ENCODE results near the gene DIAPH2.

The DIAPH2 gene

GRCh38 chrX:97057349-97057909 is 372.8 kb downstream of the DIAPH2 start:
- DNase-seq (ENCODE audit: low spot score), result no peak

- DNase-seq (ENCODE audit: low spot score), result no peak
These were observed 375.4 kb downstream of the DIAPH2 start for GRCh38 chrX:97060020-97060419.

- DNase-seq (ENCODE audit: low spot score), result no peak
These were observed 380.4 kb downstream of the DIAPH2 start for GRCh38 chrX:97065066-97065465.

GRCh38 chrX:97065973-97066372 is 381.3 kb downstream of the DIAPH2 start:
- no peak for DNase-seq (ENCODE audit: low spot score)

GRCh38 chrX:97066381-97066780 is 381.7 kb downstream of the DIAPH2 start:
- DNase-seq (ENCODE audit: low spot score), result no peak

GRCh38 chrX:97070346-97070745 is 385.7 kb downstream of the DIAPH2 start:
- DNase-seq (ENCODE audit: low spot score), result no peak

- DNase-seq (ENCODE audit: low spot score), result no peak
These were observed 389.8 kb downstream of the DIAPH2 start for GRCh38 chrX:97074400-97074799.

- no peak for DNase-seq (ENCODE audit: low spot score)
These were observed 404.5 kb downstream of the DIAPH2 start for GRCh38 chrX:97089116-97089515.

GRCh38 chrX:97096385-97096784 is 411.7 kb downstream of the DIAPH2 start:
- DNase-seq (ENCODE audit: low spot score), result no peak

GRCh38 chrX:97102938-97103337 is 418.3 kb downstream of the DIAPH2 start:
- DNase-seq (ENCODE audit: low spot score), result no peak

- DNase-seq (ENCODE audit: low spot score), result no peak
These were observed 425.1 kb downstream of the DIAPH2 start for GRCh38 chrX:97109730-97110129.

- no peak for DNase-seq (ENCODE audit: low spot score)
These were observed 432.9 kb downstream of the DIAPH2 start for GRCh38 chrX:97117572-97117971.

- no peak for DNase-seq (ENCODE audit: low spot score)
These were observed 434.9 kb downstream of the DIAPH2 start for GRCh38 chrX:97119474-97120109.

GRCh38 chrX:97123001-97123400 is 438.4 kb downstream of the DIAPH2 start:
- no peak for DNase-seq (ENCODE audit: low spot score)

- DNase-seq (ENCODE audit: low spot score), result no peak
These were observed 441.4 kb downstream of the DIAPH2 start for GRCh38 chrX:97126020-97126419.

GRCh38 chrX:97132664-97133415 is 448.2 kb downstream of the DIAPH2 start:
- no peak for DNase-seq (ENCODE audit: low spot score)

GRCh38 chrX:97145934-97146333 is 461.3 kb downstream of the DIAPH2 start:
- DNase-seq (ENCODE audit: low spot score), result no peak

- no peak for DNase-seq (ENCODE audit: low spot score)
These were observed 471.2 kb downstream of the DIAPH2 start for GRCh38 chrX:97155816-97156215.

GRCh38 chrX:97158269-97158668 is 473.6 kb downstream of the DIAPH2 start:
- DNase-seq (ENCODE audit: low spot score), result no peak

GRCh38 chrX:97159916-97160800 is 475.5 kb downstream of the DIAPH2 start:
- DNase-seq (ENCODE audit: low spot score), result peak; percentile 44

- DNase-seq (ENCODE audit: low spot score), result no peak
These were observed 482.7 kb downstream of the DIAPH2 start for GRCh38 chrX:97167333-97167732.

GRCh38 chrX:97168646-97169045 is 484.0 kb downstream of the DIAPH2 start:
- DNase-seq (ENCODE audit: low spot score), result no peak

All from ecto neural progenitor cell (in vitro differentiated cells).